Stimulated activated naive CD4-positive, alpha-beta T cell treated with Interleukin-2 at 50 U/mL for 16 hours (primary cell): ENCODE data around the gene SH3BP2.
"Not testable (repeated sequence)": the region's sequence is repeated elsewhere in the genome, so short reads cannot be mapped to it uniquely, and the experiment has no call there.

Experiments used
- DNase-seq: peaks from one replicate; lab custom pipeline; 2025; lab: John Stamatoyannopoulos, UW

Gene SH3BP2

GRCh38 chr4:2762486-2763370 is 30.2 kb upstream of the SH3BP2 start:
- not testable (repeated sequence) for DNase-seq

GRCh38 chr4:2763511-2763967 is 29.3 kb upstream of the SH3BP2 start:
- no peak for DNase-seq

DNA sequence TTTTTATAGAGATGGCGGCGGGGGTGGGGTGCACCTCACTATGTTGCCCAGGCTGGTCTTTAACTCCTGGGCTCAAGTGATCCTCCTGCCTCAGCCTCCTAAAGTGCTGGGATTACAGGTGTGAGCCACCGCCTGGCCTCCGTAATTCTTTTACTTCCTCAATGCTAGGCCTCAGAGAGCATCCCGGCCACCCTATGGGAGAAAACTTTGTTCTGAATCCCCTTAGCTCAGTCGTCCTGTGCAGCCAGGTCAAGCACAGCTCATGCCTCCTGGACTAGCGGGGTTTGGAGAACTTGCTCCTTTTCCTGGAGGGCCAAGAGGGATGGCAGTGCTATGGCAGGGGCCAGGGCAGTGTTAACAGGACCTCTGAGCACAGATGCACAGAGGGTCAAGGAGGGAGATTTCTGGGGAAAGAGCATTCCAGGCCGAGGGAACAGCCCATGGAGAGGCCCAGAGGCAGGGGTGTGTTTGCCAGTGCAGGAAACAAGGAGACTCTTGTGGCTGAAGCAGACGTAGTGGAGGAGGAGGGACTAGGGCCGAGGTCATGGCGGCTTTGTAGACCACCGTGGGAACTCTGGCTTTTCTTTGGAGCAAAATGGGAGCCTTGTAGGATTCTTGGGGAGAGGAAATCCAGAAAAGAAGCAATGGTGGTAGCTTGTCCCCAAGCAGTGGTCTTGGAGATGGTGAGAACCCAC is 26.9 kb upstream of the SH3BP2 start:
- no peak for DNase-seq

- no peak for DNase-seq
These were observed 25.7 kb upstream of the SH3BP2 start for GRCh38 chr4:2767046-2767704.

- no peak for DNase-seq
These were observed 25.2 kb upstream of the SH3BP2 start for GRCh38 chr4:2767705-2768074.

- DNase-seq = no peak
These were observed 24.8 kb upstream of the SH3BP2 start for GRCh38 chr4:2768124-2768523.

DNA sequence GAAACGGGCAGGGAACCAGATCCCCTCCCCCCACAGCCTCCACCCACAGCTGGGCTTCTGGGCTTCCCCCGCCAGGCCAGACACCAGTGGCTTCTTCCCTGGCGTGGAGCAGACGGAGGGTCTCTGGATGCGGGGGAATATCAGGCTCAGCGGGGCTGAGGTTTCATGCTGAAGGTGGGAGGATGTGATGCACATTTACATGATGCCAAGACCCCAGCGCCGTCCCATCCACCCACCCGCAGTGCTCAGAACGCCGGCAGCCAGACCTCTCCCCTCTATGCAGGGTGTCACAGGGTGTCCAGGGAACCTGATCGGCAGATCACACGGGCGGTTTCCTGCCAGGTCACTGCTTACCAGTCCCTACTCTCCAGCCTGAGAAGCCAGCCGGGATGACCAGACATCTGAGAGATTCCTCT is 24.0 kb upstream of the SH3BP2 start:
- no peak for DNase-seq

GRCh38 chr4:2771264-2771663 is 21.6 kb upstream of the SH3BP2 start:
- DNase-seq = no peak

- DNase-seq = not testable (repeated sequence)
These were observed 12.2 kb upstream of the SH3BP2 start for GRCh38 chr4:2780643-2781042.

DNA sequence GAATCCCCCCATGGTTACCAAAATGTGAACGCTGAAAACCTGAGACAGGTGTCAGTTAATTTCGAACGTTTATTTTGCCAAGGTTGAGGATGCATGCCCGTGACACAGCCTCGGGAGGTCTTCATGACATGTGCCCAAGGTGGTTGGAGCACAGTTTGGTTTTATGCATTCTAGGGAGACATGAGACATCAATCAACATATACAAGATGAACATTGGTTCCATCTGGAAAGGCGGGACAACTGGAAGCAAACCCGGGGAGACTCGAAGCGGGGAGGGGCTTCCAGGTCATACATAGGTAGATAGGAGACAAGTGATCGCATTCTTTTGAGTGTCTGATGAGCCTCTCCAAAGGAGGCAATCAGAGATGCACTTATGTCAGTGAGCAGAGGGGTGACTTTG is 11.0 kb upstream of the SH3BP2 start:
- no peak for DNase-seq

GRCh38 chr4:2783790-2784189 is 9.1 kb upstream of the SH3BP2 start:
- no peak for DNase-seq

- DNase-seq = no peak
These were observed 7.3 kb upstream of the SH3BP2 start for GRCh38 chr4:2785613-2786012.

GRCh38 chr4:2786152-2786671 is 6.7 kb upstream of the SH3BP2 start:
- DNase-seq = peak; percentile 70

- no peak for DNase-seq
These were observed 6.1 kb upstream of the SH3BP2 start for GRCh38 chr4:2786794-2787229.

DNA sequence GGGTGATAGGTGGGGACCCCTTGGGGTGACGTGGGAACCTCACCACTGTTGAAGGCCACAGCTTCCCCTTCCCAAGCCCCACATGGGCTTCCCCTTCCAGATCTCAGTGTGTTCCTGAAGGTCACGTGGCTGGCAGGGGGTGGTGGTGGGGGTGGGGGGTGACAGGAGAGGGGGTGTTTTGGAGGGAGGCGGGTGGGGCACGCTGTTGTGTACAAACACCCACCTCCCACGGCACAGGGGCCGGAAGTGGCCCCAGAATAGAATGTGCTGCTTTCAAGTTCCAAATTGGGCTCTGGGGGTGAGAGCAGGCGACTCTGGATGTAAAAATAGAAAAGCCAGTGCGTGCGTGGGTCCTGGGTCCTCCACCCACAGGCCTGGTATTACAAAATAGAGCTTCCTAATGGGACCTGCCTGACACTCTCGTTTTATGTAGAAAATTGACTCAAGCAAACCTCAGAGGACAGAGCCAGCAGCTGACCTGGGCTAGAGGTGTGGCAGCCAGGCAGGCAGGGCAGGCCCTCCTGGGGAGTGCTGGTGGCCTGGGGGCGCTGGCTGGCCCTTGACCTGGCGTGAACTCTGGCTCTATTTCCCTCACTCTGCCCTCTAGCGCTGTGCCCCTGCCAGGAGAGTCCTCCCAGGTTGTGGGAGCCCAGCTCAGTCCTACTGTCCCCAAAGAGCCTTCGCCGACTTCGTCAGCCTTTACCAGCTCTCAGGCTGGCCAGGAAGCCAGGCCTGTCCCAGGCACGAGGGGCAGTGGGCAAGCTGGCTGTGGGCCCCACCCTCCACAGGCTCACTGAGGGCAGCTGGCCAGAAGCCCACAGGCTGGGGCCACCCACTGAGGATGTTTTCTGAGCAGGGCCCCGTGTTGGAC is 5.4 kb upstream of the SH3BP2 start:
- DNase-seq = peak; percentile 56

DNA sequence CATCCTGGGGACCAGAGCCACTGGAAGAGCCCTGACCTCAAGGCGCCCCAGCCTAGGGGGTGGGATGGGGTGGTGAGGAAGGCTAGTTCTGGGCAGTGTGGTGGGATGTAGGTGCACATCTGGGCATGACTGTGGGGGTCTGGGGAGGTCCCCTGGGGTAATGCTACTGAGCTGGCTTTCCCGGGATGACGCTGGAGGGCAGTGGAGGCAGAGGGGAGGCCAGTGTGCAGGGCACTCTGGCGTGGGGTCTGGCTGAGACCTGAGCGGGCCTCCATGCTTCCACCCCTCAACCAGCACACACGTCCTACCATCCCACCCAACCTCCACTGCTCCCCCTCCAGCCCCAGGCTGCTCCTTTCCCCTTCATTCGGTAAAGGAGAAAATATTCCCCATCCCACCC is 4.8 kb upstream of the SH3BP2 start:
- no peak for DNase-seq

- no peak for DNase-seq
These were observed 4.3 kb upstream of the SH3BP2 start for GRCh38 chr4:2788532-2789103.

- DNase-seq = no peak
These were observed 3.5 kb upstream of the SH3BP2 start for GRCh38 chr4:2789351-2789750.

- DNase-seq = no peak
These were observed 2.9 kb upstream of the SH3BP2 start for GRCh38 chr4:2789793-2790582.
